GM23248 (cell line): Measurements from ENCODE around the gene INPP5D. TPM values are rescaled to one million over a fixed set of nuclear protein-coding genes. Genes with fewer than 3 reads are reported as not detected.

Experiments used
- DNase-seq: peaks from one replicate; pipeline ENCODE4 v3.0.0-alpha.2; 2015
- H2AFZ ChIP-seq: fragments of 200-600 bp; sonication (generic); 2 replicates; pipeline ENCODE4 v1.6.1; 2016; ENCODE audit warnings: antibody characterized with exemption
- H3F3A ChIP-seq: fragments of 200-600 bp; sonication (generic); 2 replicates; pipeline ENCODE4 v1.6.1; 2016; ENCODE audit warnings: mild to moderate bottlenecking, antibody characterized with exemption, mixed run types; ENCODE audit not compliant: insufficient read depth
- H3K27ac ChIP-seq: fragments of 200-600 bp; sonication (generic); 2 replicates; pipeline ENCODE4 v1.5.1; 2016; ENCODE audit warnings: mild to moderate bottlenecking
- H3K27me3 ChIP-seq: fragments of 200-600 bp; sonication (generic); replicated peaks from 2 replicates; pipeline ENCODE4 v1.6.1; 2016; ENCODE audit warnings: mild to moderate bottlenecking; ENCODE audit not compliant: insufficient read depth
- H3K36me3 ChIP-seq: fragments of 200-600 bp; sonication (generic); 2 replicates; pipeline ENCODE4 v1.6.1; 2016; ENCODE audit warnings: low read depth, mild to moderate bottlenecking
- H3K4me1 ChIP-seq: fragments of 200-600 bp; sonication (generic); 2 replicates; pipeline ENCODE4 v1.6.1; 2016; ENCODE audit warnings: mild to moderate bottlenecking; ENCODE audit not compliant: insufficient read depth
- H3K4me2 ChIP-seq: fragments of 200-600 bp; sonication (generic); one replicate; pipeline ENCODE4 v1.6.1; 2016; ENCODE audit warnings: mild to moderate bottlenecking; ENCODE audit not compliant: unreplicated experiment
- H3K4me3 ChIP-seq: fragments of 200-600 bp; sonication (generic); 2 replicates; pipeline ENCODE4 v1.5.1; 2016; ENCODE audit warnings: mild to moderate bottlenecking
- H3K79me2 ChIP-seq: fragments of 200-600 bp; sonication (generic); 2 replicates; pipeline ENCODE4 v1.6.1; 2016; ENCODE audit warnings: mild to moderate bottlenecking; ENCODE audit not compliant: insufficient read depth
- H3K9ac ChIP-seq: fragments of 200-600 bp; sonication (generic); 2 replicates; pipeline ENCODE4 v1.6.1; 2016; ENCODE audit warnings: mild to moderate bottlenecking
- H3K9me2 ChIP-seq: fragments of 200-600 bp; sonication (generic); 2 replicates; pipeline ENCODE4 v1.6.1; 2016; ENCODE audit warnings: mixed run types, mild to moderate bottlenecking, moderate library complexity; ENCODE audit not compliant: insufficient read depth
- H3K9me3 ChIP-seq: fragments of 200-600 bp; sonication (generic); one replicate; pipeline ENCODE4 v1.6.1; 2017; ENCODE audit warnings: low read depth
- H4K20me1 ChIP-seq: fragments of 200-600 bp; sonication (generic); 2 replicates; pipeline ENCODE4 v1.6.0; 2016; ENCODE audit not compliant: insufficient read depth
- EZH2 ChIP-seq: fragments of 200-600 bp; sonication (generic); IDR thresholded peaks from 2 replicates; pipeline ENCODE4 v1.6.1; 2018; ENCODE audit warnings: antibody characterized with exemption, mild to moderate bottlenecking; ENCODE audit not compliant: insufficient read depth, poor library complexity, severe bottlenecking
- EZH2phosphoT487 ChIP-seq: fragments of 200-600 bp; sonication (generic); IDR thresholded peaks from 2 replicates; pipeline ENCODE4 v1.6.1; 2018; ENCODE audit warnings: antibody characterized with exemption, moderate library complexity, mild to moderate bottlenecking, low read depth; ENCODE audit not compliant: insufficient read depth
- WGBS, 2 experiments: methylation state at CpG; one replicate each; pipeline ENCODE4 v1.1.6; 2015 to 2017; ENCODE audit warnings: low lambda C conversion rate in 2 of 2, low coverage in 1 of 2; ENCODE audit errors: missing lambda C conversion rate in 2 of 2; 5-methylcytosine and 5-hydroxymethylcytosine counted together
- in situ Hi-C: fragments of 300-500 bp; cut with MboI; formaldehyde crosslinking; loops from 2 replicates; pipeline ENCODE4 v1.15.0; 2020
- polyA plus RNA-seq: library from polyadenylated mRNA; unstranded; fragments of >200 nt; fragmentation: Nextera tagmentation; extraction: Ambion mirVana; gene quantifications from 2 replicates; pipeline ENCODE4 v1.2.1, GENCODE V29; 2016
- total RNA-seq: library from RNA; depleted of rRNA; stranded (reverse); fragments of >200 nt; shearing (Covaris generic); gene quantifications from 2 replicates; pipeline ENCODE4 v1.2.3, GENCODE V29; 2014

Gene INPP5D
- total and polyA plus RNA-seq, 2 experiments from 2014 or later: 0.23 TPM; not detected in 1

GRCh38 chr2:233116946-233117345 is 56.8 kb downstream of the INPP5D start:
- DNase-seq: no peak
- in situ Hi-C loops: no loop called here
- no peak overlapping the region for H3K4me3 ChIP-seq
- no peak for TF ChIP-seq EZH2
- no peak for TF ChIP-seq EZH2phosphoT487
- no peaks in the 10 kb centered on the region for H3K36me3 ChIP-seq
- H3K9ac ChIP-seq: no peak overlapping the region
- 0 out of 2 replicates have a peak, but pooled peaks cover 2% of the 10 kb centered on the region for H3K27me3 ChIP-seq
- no peak overlapping the region for H3K27ac ChIP-seq
- no peaks in the 10 kb centered on the region for H3K9me3 ChIP-seq
- no peaks in the 10 kb centered on the region for H3F3A ChIP-seq
- no peaks in the 10 kb centered on the region for H3K9me2 ChIP-seq
- no peaks in the 10 kb centered on the region for H4K20me1 ChIP-seq
- no peak overlapping the region for H2AFZ ChIP-seq
- WGBS, 2 experiments: 72 to 75% methylated on average over 18 of the region's 18 CpGs
- H3K4me1 ChIP-seq: no peaks in the 10 kb centered on the region
- H3K79me2 ChIP-seq: no peaks in the 10 kb centered on the region
- H3K4me2 ChIP-seq: no peak overlapping the region

- Histone ChIP-seq H3K9ac (no peak overlapping the region), H3K79me2 (no peaks in the 10 kb centered on the region), H3K4me3 (no peak overlapping the region), H3K9me3 (no peaks in the 10 kb centered on the region), H4K20me1 (no peaks in the 10 kb centered on the region), H3K4me2 (no peak overlapping the region), H2AFZ (no peak overlapping the region), H3K9me2 (no peaks in the 10 kb centered on the region), H3K27ac (no peak overlapping the region), H3K36me3 (no peaks in the 10 kb centered on the region), H3K27me3 (0 out of 2 replicates have a peak, but pooled peaks cover 2% of the 10 kb centered on the region), H3F3A (no peaks in the 10 kb centered on the region), H3K4me1 (no peaks in the 10 kb centered on the region)
- no peak for TF ChIP-seq EZH2
- no peak for TF ChIP-seq EZH2phosphoT487
- DNase-seq: no peak
- in situ Hi-C loops: no loop called here
- WGBS, 2 experiments: 66 to 72% methylated on average over 13 of the region's 13 CpGs
Observed at GRCh38 chr2:233117351-233117750, 57.2 kb downstream of the INPP5D start.

DNA sequence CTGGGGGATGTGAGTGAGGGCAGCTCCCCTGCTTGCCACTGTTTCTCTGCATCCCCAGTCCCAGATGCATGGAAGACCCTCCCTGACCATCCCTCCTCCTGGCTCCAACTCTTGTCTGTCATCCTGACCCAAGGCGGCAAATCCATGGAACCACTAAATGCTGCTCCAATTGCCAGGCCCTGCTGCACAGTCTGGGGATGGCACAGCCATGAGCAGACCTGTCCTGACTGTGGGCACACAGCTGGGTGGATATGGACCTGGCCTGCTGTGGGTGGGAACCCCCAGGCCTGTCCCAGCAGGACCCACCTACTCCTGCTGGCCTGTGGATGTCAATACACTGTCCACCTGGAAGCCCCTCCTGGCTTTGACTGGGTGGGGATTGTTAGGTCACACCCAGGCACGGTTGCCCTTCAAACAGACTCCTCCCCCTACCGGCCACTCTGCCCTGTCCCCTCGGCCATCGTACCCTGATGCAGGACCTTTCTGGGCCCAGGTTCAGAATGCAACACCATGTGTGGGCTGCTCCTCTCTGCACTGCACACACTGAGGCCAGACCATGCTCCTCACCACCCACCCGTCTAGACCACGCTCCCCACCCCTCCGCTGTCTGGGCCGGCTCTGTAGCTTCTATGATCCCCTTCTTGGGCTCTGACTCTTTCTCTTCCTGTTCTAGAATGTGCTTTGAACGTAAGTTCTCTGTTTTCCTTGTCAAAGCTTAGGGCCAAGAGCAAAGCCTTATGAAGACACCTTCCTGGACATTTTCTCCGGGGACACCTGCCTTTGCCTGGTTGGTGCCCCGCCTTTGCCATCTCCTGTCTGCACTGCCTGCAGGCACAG is 57.9 kb downstream of the INPP5D start:
- H3K27me3 ChIP-seq: peaks cover 2% of the 10 kb centered on the region; the same call in 1 of the 2 replicates
- H4K20me1 ChIP-seq: no peaks in the 10 kb centered on the region
- H3K4me1 ChIP-seq: no peaks in the 10 kb centered on the region
- H3K9me3 ChIP-seq: no peaks in the 10 kb centered on the region
- WGBS, 2 experiments: 60 to 69% methylated on average over 11 to 12 of the region's 12 CpGs
- H3K36me3 ChIP-seq: no peaks in the 10 kb centered on the region
- H3K4me2 ChIP-seq: no peak overlapping the region
- DNase-seq: no peak
- no peak overlapping the region for H3K4me3 ChIP-seq
- TF ChIP-seq EZH2phosphoT487 (no peak), EZH2 (no peak)
- in situ Hi-C loops: no loop called here
- no peak overlapping the region for H3K27ac ChIP-seq
- H3K9ac ChIP-seq: no peak overlapping the region
- H3K79me2 ChIP-seq: no peaks in the 10 kb centered on the region
- H3F3A ChIP-seq: no peaks in the 10 kb centered on the region
- H3K9me2 ChIP-seq: no peaks in the 10 kb centered on the region
- H2AFZ ChIP-seq: no peak overlapping the region

DNA sequence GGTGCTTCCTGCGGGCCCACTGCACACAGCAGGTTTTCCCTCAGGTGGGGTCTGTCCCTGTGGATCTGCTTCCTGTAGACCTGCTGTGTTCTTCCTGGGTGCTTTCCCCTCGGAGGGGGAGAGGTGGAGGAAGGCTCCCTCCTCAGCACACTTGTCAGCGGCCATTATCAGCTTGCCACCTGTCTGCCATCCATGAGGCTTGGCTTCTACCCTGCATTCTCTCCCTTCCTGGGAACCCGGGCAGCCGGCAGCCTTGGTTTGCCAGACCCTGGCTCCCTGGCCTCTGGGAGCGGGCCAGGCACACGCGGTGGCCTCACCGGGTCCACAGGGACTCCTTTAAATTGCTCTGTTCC is 58.5 kb downstream of the INPP5D start:
- no peaks in the 10 kb centered on the region for H3K9me2 ChIP-seq
- DNase-seq: no peak
- no peak overlapping the region for H2AFZ ChIP-seq
- H3K9ac ChIP-seq: no peak overlapping the region
- H3K79me2 ChIP-seq: no peaks in the 10 kb centered on the region
- no peaks in the 10 kb centered on the region for H4K20me1 ChIP-seq
- H3K4me3 ChIP-seq: no peak overlapping the region
- TF ChIP-seq EZH2 (no peak), EZH2phosphoT487 (no peak)
- WGBS, 2 experiments: 63 to 65% methylated on average over 9 of the region's 9 CpGs
- no peak overlapping the region for H3K4me2 ChIP-seq
- H3K9me3 ChIP-seq: no peaks in the 10 kb centered on the region
- no peaks in the 10 kb centered on the region for H3K36me3 ChIP-seq
- no peaks in the 10 kb centered on the region for H3K4me1 ChIP-seq
- H3F3A ChIP-seq: no peaks in the 10 kb centered on the region
- in situ Hi-C loops: no loop called here
- H3K27ac ChIP-seq: no peak overlapping the region
- peaks cover 2% of the 10 kb centered on the region; the same call in 1 of the 2 replicates for H3K27me3 ChIP-seq
